SKM-1 (cell line): ENCODE results near the gene PGAP3.
"Not testable (repeated sequence)": the region's sequence is repeated elsewhere in the genome, so short reads cannot be mapped to it uniquely, and the experiment has no call there.

Experiments used
- DNase-seq: peaks from one replicate; lab custom pipeline; 2025; ENCODE audit not compliant: unreplicated experiment; lab: John Stamatoyannopoulos, UW

Gene PGAP3, protein sequence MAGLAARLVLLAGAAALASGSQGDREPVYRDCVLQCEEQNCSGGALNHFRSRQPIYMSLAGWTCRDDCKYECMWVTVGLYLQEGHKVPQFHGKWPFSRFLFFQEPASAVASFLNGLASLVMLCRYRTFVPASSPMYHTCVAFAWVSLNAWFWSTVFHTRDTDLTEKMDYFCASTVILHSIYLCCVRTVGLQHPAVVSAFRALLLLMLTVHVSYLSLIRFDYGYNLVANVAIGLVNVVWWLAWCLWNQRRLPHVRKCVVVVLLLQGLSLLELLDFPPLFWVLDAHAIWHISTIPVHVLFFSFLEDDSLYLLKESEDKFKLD

DNA sequence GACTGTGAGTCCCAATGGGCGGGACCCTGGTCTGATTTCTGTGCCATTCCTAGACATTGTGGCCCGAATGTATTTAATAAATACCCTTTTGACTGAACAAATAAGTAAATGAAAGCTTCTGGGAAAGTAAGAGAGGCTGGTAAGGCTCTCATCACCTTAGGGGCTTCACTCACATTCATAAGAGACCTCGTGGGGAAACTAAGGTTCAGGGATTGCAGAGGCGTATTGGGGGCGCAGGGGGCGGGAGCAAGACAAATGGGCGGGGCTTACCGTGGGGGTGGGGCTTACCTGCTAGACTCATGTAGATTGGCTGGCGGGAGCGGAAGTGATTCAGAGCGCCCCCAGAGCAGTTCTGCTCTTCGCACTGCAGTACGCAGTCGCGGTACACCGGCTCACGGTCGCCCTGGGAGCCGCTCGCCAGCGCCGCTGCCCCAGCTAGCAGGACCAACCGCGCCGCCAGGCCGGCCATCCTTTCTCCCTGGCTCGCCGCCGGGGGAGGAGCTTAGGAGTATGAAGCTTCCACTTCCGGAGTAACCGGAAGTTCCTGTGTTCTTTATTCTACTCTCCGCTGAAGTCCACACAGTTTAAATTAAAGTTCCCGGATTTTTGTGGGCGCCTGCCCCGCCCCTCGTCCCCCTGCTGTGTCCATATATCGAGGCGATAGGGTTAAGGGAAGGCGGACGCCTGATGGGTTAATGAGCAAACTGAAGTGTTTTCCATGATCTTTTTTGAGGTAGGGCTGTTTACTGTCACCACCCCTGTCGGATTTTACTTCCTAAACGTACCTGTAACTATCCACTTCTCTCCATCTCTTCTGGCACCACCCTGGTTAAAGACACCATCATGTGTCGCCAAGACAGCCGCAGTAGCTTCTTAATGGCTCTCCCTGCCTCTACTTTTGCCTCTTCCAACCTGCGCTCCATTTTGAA lies at the start of gene PGAP3:
Gene PGAP3, minus strand, starts transcription at position 512 of the 929 bp plus-strand sequence. Its CDS starts 43 bp downstream, at position 469.
- peak; percentile 76 for DNase-seq

DNA sequence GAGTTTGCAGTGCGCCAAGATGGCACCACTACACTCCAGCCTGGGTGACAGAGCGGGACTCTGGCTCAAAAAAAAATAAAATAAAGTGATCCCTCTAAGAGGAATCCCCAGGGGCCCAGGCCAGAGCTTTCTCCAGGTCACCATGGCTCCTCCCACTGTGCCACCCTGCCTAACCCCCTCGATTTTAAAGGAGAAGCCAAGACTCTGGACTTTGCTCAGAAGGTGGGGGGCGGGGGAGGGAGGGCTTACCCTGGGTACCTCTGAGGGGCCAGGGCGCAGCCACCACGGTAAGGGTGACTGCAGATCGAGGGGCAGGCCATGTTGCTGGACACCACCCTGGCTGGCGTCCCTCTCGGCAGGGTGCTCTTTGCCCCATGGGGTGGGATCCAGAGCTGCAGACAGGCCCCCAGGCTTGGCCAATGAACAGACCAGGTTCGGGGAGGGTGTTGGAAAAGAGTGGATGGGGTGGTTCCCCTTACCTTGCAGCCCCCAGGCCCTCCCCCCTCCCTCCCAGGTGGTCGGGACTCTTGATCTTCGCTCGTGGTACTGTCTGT lies 49.4 kb upstream of the PGAP3 start:
- DNase-seq, result no peak

DNA sequence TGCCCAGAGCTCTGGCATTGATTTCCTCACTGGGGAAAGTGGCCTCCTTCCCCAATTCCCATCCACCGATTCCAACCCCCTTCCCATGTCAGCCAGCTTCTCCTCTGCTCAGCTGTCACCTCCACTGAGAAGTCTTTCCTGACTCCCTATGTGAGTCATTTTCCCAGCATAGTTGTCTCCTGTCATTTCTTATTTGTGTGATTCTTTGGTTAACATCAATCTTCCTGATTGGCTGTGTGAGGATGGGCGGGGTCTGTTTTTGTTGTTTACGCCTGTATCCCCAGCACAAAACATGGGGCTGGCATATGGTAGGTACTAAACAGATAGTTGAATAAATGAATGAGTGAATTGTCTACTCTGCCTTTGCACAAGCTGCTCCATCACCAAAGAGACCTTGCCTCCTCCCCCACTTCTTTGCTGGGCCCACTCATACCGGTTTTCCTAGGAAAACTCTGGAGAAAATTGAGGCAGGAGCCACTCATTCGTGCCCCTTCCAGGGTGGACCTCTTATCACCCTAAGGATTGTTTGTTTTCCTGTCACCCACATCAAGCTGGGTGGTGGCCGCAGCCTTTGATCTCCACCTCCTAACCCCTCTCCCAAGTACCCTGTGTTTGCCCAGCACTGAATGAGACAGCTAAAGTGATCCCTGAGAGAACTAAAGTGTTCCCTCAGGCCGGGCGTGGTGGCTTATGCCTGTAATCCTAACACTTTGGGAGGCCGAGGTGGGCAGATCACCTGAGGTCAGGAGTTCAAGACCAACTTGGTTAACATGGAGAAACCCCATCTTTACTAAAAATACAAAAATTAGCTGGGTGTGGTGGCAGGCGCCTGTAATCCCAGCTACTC lies 48.7 kb upstream of the PGAP3 start:
- DNase-seq, result no peak

DNA sequence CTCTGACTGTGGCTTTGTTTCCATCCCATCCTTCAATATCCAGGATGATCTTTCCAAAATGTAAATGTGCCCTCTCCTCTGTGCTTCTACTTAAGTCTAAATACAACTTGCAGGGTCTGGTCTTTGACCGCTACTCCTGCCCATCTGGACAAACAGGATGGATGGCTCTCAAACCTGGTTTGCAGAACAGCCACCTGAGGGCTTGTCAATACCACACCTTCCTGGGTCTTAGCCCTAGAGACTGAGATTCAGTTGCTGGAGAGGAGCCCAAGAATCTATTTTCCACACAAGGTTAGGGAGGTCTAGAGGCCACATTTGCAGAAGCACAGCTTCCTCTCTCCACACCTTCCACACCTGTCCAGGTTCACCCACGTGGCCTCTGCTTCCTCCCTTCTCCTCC lies 48.0 kb upstream of the PGAP3 start:
- no peak for DNase-seq

DNA sequence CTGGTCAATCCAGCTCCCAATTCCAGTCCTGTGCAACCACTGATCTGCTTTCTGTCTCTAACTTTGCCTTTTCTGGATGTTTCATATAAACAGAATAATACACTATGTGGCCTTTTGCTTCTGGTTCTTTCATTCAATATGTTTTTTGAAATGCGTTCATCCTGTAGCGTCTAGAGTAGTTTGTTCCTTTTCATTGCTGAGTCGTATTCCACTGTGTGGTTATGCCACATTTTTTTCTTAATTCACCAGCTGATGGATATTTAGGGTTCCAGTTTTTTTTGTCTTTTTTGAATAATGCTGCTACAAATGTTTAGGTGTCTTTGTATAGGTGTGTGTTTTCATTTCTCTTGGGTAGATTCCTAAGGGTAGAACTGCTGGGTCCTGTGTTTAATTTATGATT lies 44.7 kb upstream of the PGAP3 start:
- no peak for DNase-seq

DNA sequence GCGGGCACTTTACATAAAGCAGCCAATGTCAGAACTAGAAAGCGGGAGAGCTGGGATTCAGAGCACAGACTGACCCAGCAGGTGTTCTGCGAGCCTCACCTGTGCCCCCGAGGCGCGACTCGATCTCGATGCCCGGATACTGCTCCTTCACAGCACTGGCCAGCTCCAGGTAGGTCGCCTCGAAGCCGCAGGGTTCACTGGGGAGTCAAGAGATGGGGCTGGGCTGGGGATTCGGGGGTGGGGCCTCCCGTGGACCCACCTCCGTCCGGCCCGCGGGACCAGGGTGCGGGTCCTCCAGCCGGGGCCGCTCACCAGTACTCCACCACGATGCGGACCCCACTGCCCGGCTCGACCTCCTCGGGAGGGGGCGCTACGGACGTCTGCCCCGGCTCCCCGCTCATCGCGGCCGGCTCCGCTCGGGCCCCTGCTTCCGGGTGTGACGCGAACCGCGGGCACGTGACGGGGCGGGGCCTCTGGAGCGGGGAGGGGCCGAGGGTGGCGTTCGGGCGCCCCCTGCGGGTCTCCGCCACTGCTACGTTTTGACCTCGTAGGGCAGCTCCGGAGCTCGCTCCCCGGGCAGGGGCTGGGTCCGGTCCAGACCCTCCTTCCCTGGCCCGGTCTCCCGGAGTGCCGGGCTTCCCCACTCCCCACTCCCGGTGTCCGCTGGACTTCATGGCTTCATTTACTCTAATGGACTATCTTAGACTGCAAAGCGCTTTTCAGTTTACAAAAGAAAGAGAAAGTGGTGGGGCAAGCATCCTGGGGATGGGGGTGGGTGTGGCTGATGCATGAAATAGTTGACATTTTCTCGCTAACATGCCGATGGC lies 42.5 kb upstream of the PGAP3 start, which contains the start of gene MIEN1:
Gene MIEN1, minus strand, starts transcription at position 438 of the 827 bp plus-strand sequence. Its CDS starts 37 bp downstream, at position 401.
- DNase-seq, result peak; percentile 52

DNA sequence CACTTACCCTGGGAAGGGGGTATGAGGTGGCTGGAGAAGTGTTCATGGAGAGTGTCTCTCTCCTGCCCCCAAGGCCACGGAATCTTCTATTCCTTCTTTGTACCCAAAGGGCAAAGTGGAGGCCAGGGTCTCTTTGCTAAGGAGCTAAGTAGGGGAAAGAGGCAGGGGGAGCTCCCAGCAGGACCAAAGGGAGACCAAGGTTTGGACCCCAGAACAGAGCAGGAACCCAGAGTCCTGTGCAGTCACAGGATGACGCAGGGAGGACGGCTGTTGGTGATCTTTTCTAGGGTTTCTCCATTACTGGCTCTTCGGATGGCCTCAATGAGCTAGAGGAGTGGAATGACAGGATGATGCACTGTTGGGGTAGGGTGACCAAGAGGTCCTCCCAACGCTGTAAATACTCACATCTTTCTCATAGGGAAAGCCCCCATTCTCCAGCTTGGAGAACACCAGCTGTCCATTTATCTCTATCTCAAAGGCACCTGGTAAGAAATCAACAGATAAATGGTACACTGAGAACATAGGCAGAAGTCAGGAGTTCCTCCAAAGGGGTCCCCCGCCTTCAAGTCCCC lies 41.5 kb upstream of the PGAP3 start:
- DNase-seq, result no peak

DNA sequence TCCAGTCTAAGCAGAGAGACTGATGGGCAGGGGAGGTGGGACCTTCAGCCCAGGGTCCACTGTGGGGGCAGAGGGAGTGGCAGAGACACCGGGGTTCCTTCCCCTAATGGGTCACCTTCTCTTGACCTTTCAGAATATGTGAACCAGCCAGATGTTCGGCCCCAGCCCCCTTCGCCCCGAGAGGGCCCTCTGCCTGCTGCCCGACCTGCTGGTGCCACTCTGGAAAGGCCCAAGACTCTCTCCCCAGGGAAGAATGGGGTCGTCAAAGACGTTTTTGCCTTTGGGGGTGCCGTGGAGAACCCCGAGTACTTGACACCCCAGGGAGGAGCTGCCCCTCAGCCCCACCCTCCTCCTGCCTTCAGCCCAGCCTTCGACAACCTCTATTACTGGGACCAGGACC lies 39.7 kb upstream of the PGAP3 start:
- no peak for DNase-seq

DNA sequence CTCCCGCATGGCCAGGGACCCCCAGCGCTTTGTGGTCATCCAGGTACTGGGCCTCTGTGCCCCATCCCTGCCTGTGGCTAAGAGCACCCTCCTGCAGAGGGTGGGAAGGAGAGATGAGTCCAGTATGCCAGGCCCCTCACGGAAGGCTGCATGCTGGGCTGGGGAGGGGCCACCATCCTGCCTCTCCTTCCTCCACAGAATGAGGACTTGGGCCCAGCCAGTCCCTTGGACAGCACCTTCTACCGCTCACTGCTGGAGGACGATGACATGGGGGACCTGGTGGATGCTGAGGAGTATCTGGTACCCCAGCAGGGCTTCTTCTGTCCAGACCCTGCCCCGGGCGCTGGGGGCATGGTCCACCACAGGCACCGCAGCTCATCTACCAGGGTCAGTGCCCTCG lies 38.8 kb upstream of the PGAP3 start:
- no peak for DNase-seq

DNA sequence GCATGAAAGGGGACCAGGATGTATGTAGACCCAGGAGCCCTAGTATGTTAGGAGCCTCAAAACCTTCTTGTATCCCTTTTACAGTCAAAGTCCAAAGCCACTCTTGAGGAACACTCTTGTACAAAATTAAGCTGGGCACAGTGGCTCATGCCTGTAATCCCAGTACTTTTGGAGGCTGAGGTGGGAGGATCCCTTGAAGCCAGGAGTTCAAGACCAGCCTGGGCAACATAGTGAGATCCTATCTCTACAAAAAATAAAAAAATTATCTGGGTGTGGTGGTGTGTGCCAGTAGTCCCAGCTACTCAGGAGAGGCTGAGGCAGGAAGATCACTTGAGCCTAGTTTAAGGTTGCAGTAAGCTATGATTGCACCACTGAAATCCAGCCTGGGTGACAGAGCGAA lies 38.1 kb upstream of the PGAP3 start:
- not testable (repeated sequence) for DNase-seq

DNA sequence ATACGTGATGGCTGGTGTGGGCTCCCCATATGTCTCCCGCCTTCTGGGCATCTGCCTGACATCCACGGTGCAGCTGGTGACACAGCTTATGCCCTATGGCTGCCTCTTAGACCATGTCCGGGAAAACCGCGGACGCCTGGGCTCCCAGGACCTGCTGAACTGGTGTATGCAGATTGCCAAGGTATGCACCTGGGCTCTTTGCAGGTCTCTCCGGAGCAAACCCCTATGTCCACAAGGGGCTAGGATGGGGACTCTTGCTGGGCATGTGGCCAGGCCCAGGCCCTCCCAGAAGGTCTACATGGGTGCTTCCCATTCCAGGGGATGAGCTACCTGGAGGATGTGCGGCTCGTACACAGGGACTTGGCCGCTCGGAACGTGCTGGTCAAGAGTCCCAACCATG lies 36.9 kb upstream of the PGAP3 start:
- DNase-seq, result no peak

DNA sequence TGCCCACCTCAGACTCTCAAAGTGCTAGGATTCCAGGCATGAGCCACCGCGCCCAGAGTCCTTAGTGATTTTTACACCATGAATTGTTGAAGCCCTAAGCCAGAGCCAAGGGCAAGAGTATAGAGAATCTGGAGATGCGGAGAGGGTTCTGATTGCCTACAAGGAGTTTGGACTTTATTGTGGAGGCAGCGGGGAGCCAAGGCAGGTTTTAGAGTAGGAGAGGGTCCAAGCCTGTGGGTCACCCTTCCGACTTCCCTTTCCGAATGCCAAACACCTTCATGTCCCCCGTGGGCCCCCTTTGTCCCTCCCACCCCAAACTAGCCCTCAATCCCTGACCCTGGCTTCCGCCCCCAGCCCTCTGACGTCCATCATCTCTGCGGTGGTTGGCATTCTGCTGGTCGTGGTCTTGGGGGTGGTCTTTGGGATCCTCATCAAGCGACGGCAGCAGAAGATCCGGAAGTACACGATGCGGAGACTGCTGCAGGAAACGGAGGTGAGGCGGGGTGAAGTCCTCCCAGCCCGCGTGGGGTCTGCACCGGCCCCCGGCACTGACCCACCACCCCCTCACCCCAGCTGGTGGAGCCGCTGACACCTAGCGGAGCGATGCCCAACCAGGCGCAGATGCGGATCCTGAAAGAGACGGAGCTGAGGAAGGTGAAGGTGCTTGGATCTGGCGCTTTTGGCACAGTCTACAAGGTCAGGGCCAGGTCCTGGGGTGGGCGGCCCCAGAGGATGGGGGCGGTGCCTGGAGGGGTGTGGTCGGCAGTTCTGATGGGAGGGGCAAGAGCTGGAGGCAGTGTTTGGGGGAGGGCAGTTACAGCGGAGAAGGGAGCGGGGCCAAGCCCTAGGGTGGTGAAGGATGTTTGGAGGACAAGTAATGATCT lies 35.4 kb upstream of the PGAP3 start:
- DNase-seq, result no peak

DNA sequence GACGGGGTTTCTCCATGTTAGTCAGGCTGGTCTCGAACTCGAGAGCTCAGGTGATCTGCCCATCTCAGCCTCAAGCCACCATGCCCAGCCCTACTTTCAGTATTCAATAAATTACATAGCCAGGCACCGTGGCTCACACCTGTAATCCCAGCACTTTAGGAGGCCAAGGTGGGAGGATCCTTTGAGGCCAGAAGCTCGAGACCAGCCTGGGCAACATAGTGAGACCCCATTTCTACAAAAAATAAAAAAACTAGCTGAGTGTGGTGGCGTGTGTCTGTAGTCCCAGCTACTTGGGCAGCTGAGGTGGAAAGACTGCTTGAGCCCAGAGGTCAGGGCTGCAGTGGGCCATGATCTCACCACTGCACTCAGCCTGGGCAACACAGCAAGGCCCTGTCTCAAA lies 34.2 kb upstream of the PGAP3 start:
- DNase-seq, result no peak

DNA sequence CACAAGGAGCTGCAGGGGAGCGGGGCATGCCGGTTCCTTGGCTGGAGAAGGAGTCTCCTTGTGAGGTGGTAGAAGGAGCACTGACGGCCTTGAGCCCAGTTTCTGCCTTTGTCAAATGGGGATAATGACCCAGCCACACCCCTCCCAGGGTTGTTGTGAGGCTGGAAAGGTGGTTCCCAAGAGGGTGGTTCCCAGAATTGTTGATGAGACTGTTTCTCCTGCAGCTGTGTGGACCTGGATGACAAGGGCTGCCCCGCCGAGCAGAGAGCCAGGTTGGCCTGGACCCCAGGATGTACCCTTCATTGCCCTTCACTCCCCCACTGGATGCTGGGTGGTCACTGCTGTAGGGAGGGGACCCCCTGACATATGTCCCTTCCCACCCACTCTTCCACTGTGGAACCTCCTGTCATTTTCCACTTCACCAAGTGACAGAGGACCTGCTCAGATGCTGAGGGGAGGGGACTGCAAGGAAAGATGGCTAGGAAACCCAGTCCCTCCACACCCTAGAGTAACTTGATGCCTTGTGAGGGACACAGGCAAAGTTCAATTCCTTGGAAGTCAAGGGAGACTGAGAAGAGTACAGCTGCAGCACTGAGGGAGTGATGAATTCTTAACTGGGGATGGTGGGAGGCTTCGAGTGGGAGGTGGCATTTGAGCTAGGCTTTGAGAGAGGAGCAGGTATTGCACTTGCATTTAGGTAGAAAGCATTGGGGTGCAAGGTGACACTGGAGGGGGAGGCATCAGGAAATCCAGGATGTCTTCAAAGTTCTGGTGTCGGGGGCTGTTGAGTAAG lies 31.9 kb upstream of the PGAP3 start:
- DNase-seq, result no peak

DNA sequence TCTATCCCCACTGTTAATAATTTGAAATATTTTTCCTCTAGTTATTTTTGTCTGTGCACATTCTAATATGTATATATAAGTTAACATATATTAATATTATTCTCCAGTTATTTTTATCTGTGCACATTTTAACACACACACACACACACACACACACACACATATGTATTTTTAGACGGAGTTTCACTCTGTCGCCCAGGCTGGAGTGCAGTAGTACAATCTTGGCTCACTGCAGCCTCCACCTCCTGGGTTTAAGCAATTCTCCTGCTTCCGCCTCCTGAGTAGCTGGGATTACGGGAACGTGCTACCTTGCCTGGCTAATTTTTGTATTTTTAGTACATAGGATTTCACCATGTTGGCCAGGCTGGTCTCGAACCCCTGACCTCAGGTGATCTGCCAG lies 29.8 kb upstream of the PGAP3 start:
- no peak for DNase-seq

DNA sequence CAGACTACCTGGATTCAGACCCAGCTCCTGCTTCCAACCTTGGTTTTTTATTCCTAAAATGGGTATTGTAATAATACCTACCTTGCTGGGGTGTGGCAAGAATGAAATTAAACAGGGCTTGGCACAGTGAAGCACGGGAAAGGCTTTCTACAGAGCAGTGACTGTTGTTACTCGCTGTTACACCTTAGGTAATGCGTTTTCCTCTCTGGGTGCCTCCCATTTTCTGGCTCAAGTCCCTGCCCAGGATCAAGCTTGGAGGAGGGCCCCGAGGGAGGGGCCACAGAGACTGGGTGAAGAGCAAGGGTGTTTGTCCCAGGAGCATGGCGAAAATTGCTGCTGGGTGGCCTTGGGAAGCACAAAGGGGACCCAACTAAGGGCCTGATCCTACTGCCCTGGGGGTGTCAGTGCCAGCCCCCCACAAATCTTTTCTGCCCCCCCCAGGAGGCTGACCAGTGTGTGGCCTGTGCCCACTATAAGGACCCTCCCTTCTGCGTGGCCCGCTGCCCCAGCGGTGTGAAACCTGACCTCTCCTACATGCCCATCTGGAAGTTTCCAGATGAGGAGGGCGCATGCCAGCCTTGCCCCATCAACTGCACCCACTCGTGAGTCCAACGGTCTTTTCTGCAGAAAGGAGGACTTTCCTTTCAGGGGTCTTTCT lies 29.2 kb upstream of the PGAP3 start:
- no peak for DNase-seq

DNA sequence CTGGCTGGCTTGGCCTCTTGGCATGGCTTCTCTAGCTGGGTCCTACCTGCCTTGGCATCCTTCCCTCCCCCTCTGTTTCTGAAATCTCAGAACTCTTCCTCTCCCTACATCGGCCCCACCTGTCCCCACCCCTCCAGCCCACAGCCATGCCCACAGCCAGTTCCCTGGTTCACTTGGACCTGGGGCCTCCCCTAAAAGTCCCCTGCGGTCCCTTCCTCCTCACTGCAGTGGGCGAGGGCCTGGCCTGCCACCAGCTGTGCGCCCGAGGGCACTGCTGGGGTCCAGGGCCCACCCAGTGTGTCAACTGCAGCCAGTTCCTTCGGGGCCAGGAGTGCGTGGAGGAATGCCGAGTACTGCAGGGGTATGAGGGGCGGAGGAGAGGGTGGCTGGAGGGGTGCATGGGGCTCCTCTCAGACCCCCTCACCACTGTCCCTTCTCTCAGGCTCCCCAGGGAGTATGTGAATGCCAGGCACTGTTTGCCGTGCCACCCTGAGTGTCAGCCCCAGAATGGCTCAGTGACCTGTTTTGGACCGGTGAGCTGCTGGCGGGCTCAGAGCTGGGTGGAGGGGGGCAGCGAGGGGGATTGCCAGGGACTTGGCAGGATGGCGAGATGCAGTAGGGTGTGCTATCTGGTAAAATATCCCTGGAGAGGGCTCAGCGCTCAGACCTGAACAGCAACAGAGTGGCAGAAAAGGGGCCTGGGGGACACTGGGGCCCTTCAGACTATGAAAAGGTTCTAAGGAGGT lies 28.4 kb upstream of the PGAP3 start:
- no peak for DNase-seq
